ENCODE data around the gene DDX39A.

DNA sequence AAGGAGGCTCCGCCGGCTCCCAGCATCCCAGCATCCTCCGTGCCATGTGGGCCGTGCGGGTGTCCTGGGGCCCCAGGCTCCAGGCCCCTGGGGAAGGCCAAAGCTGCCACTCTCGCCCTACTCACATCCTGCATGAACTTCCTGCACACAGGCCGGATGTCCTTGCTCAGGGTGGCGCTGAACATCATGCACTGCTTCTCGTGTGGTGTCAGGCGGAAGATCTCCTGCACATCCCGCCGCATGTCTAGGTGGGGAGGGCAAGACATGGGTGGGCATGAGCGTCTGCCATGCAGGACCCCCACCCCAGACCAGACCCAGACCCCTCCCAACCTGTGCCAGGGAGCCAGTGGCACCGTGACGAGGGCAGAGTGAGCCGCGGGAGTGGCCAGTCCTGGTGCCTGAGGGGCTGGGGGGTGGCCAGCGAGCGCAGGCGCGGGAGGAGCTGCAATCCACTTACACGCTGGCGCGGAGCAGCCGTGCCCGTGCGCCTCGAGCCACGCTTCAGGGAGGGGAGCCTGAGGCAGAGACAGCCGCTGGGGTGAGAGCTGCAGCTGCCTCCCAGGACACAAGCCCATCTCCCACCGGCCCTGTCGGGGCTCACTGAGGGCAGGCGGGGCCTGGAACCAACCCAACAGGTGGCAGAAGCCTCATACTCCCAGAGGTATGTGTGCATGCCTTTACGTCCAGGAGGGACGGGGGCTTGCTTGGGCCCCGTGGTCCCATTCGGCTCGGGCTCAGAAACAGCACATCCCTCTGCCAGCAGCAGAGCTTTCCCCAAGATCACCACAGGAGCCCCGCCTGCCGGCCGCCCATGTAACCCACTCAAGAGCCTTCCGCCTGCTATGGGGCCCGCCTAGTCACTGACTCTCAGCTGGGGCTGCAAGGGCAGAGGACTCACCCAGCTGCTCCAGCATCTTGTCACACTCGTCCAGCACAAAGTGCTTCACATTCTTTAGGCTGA lies 8.8 kb downstream of the DDX39A start:
- TF ChIP-seq, protein P1, sequence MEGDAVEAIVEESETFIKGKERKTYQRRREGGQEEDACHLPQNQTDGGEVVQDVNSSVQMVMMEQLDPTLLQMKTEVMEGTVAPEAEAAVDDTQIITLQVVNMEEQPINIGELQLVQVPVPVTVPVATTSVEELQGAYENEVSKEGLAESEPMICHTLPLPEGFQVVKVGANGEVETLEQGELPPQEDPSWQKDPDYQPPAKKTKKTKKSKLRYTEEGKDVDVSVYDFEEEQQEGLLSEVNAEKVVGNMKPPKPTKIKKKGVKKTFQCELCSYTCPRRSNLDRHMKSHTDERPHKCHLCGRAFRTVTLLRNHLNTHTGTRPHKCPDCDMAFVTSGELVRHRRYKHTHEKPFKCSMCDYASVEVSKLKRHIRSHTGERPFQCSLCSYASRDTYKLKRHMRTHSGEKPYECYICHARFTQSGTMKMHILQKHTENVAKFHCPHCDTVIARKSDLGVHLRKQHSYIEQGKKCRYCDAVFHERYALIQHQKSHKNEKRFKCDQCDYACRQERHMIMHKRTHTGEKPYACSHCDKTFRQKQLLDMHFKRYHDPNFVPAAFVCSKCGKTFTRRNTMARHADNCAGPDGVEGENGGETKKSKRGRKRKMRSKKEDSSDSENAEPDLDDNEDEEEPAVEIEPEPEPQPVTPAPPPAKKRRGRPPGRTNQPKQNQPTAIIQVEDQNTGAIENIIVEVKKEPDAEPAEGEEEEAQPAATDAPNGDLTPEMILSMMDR (IDR thresholded peaks at IDR 0.05; ENCODE audit: poor library complexity, severe bottlenecking): no peak
- no peak for TF ChIP-seq TAF1 (IDR thresholded peaks at IDR 0.05; ENCODE audit: low read depth)
- no peak for TF ChIP-seq EZH2 (IDR thresholded peaks at IDR 0.05; ENCODE audit: borderline replicate concordance, insufficient read depth, low read length, poor library complexity, severe bottlenecking)
- no peak for TF ChIP-seq RAD21 (conservative IDR thresholded peaks at IDR 0.05)
- no peak for TF ChIP-seq MXI1 (conservative IDR thresholded peaks at IDR 0.05; ENCODE audit: poor library complexity, severe bottlenecking)
- no peak for TF ChIP-seq EP300 (conservative IDR thresholded peaks at IDR 0.05; ENCODE audit: poor library complexity, severe bottlenecking)
- TF ChIP-seq, protein P2, sequence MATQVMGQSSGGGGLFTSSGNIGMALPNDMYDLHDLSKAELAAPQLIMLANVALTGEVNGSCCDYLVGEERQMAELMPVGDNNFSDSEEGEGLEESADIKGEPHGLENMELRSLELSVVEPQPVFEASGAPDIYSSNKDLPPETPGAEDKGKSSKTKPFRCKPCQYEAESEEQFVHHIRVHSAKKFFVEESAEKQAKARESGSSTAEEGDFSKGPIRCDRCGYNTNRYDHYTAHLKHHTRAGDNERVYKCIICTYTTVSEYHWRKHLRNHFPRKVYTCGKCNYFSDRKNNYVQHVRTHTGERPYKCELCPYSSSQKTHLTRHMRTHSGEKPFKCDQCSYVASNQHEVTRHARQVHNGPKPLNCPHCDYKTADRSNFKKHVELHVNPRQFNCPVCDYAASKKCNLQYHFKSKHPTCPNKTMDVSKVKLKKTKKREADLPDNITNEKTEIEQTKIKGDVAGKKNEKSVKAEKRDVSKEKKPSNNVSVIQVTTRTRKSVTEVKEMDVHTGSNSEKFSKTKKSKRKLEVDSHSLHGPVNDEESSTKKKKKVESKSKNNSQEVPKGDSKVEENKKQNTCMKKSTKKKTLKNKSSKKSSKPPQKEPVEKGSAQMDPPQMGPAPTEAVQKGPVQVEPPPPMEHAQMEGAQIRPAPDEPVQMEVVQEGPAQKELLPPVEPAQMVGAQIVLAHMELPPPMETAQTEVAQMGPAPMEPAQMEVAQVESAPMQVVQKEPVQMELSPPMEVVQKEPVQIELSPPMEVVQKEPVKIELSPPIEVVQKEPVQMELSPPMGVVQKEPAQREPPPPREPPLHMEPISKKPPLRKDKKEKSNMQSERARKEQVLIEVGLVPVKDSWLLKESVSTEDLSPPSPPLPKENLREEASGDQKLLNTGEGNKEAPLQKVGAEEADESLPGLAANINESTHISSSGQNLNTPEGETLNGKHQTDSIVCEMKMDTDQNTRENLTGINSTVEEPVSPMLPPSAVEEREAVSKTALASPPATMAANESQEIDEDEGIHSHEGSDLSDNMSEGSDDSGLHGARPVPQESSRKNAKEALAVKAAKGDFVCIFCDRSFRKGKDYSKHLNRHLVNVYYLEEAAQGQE (IDR thresholded peaks at IDR 0.05; ENCODE audit: borderline replicate concordance): no peak
- TF ChIP-seq POLR2AphosphoS5 (IDR thresholded peaks at IDR 0.05): no peak
- TF ChIP-seq SMC3 (conservative IDR thresholded peaks at IDR 0.05; ENCODE audit: poor library complexity): no peak
